ENCODE data around the gene HSPA12B. TPM values are rescaled to one million over a fixed set of nuclear protein-coding genes. Genes with fewer than 3 reads are reported as not detected.

The HSPA12B gene
- total and polyA plus RNA-seq, 2 of the 4 experiments (the other 2 are of a cell fraction): not detected

DNA sequence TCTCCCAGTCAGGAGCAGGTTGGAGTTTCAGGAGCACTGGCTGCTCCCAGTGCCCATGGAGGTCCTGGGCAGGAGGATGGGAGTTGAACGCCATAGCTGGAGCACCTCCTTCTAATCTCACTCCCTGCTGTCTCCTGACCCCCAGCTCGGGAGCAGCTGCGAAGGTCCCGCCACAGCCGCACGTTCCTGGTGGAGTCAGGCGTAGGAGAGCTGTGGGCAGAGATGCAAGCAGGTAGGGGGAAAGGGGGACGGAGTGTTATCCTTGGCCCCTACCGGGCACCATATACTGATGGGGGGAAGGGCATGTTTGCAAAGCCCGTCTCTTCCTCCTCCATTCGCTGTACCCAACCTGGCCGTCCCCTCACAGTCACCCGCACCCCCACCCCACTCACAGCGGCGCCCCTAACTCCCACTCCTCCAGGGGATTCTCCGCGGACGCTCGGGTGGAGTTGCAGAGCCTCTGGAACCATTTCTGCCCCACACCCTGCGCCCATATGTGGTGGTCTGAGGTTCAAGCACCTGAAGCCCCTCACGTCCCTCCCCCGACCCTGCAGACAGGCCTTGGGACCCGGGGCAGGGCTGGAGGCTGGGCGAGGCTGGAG lies 16.7 kb downstream of the HSPA12B start:
- Histone ChIP-seq H2BK20ac (ENCODE audit: low read depth, low read length) (no peak overlapping the region), H3K36me3 (ENCODE audit: control insufficient read depth, insufficient read depth, low read length) (peaks cover 2% of the 10 kb centered on the region), H3K4me3 (ENCODE audit: insufficient read depth, low read depth, low read length) (no peak overlapping the region), H2BK15ac (ENCODE audit: low read depth, low read length) (no peak overlapping the region), H2BK120ac (ENCODE audit: low read depth, low read length) (no peak overlapping the region), H3K18ac (ENCODE audit: low read depth, low read length) (no peak overlapping the region), H3K4ac (ENCODE audit: low read depth, low read length) (no peak overlapping the region), H3K79me1 (ENCODE audit: low read depth in 1 of 2, low read length in 2 of 2) (no peaks in the 10 kb centered on the region), H3K27ac (ENCODE audit: insufficient read depth, low read length) (no peak overlapping the region), H4K20me1 (ENCODE audit: insufficient read depth, low read length) (0 out of 2 replicates have a peak, but pooled peaks cover 6% of the 10 kb centered on the region), H3K27me3 (ENCODE audit: control insufficient read depth, insufficient read depth, low read length) (peaks cover 9% of the 10 kb centered on the region), H4K5ac (ENCODE audit: low read depth, low read length) (no peak overlapping the region), H2AK9ac (replicated peaks; ENCODE audit: low read depth, low read length, poor library complexity) (no peak overlapping the region), H4K91ac (ENCODE audit: insufficient read depth, low read depth, low read length) (no peak overlapping the region), H3K4me2 (ENCODE audit: low read depth, low read length) (no peak overlapping the region), H2AK5ac (ENCODE audit: low read depth, low read length) (no peak overlapping the region), H3K23ac (ENCODE audit: low read depth, low read length) (no peak overlapping the region), H2BK5ac (ENCODE audit: low read depth, low read length, poor library complexity, severe bottlenecking) (no peak overlapping the region), H3K9me1 (ENCODE audit: insufficient read depth, low read length) (no peaks in the 10 kb centered on the region), H3K56ac (ENCODE audit: extremely low read depth, insufficient read depth, low read length) (no peak overlapping the region), H3K14ac (replicated peaks; ENCODE audit: low read depth, low read length) (no peak overlapping the region), H3K9me3 (ENCODE audit: control insufficient read depth, insufficient read depth, low read length) (no peaks in the 10 kb centered on the region), H2AFZ (replicated peaks; ENCODE audit: low read length, poor library complexity) (no peak overlapping the region), H3K9ac (ENCODE audit: low read depth, low read length) (no peak overlapping the region), H3K4me1 (ENCODE audit: control insufficient read depth, insufficient read depth, low read length) (no peaks in the 10 kb centered on the region), H4K8ac (ENCODE audit: low read depth in 2 of 2, low read length in 2 of 2) (no peak overlapping the region)
- CTCF ChIA-PET: interaction anchor here (1.3 kb wide), 1 partner anchor 72 kb away, joined by 3 read pairs; no protein-coding TSS in a partner anchor
- dilution Hi-C loops (cut with HindIII; ENCODE audit: low sequenced_read_pairs, unreplicated experiment): no loop called here
- no TSS peak for BruUV-seq (replicated peaks)
- DNase-seq: no peak
- POLR2A ChIA-PET (ENCODE audit: unreplicated experiment): no interaction called here
- in situ Hi-C loops (cut with MboI; ENCODE audit: low sequenced_read_pairs): no loop called here
- ATAC-seq (ENCODE audit: low read depth): no peak
- intact Hi-C loops (cut with micrococcal nuclease): no loop called here
- no peak for TF ChIP-seq CEBPB (IDR thresholded peaks at IDR 0.05; ENCODE audit: low read depth, low read length)
- no peak for TF ChIP-seq MAFK (IDR thresholded peaks at IDR 0.05; ENCODE audit: low read depth, low read length)
- no peak for TF ChIP-seq RCOR1 (IDR thresholded peaks at IDR 0.05; ENCODE audit: insufficient replicate concordance, low read length)
- TF ChIP-seq NFE2L2 (IDR thresholded peaks at IDR 0.05; ENCODE audit: low read depth, low read length): no peak
- TF ChIP-seq FOS (IDR thresholded peaks at IDR 0.05; ENCODE audit: low read depth, low read length): no peak
- no peak for TF ChIP-seq POLR2A (IDR thresholded peaks at IDR 0.05; ENCODE audit: low read depth, low read length)
- WGBS, 2 experiments (ENCODE audit: extremely low coverage in 2 of 2, insufficient read length in 1 of 2): 35% methylated on average over 2 of the region's 24 CpGs; no CpG with 5 or more reads in 1 of the 2 experiments

Measured in IMR-90 (cell line).